Ascending aorta (tissue), 2 donors: Measurements from ENCODE around the gene PCDHGC5. TPM values are rescaled to one million over a fixed set of nuclear protein-coding genes. Genes with fewer than 3 reads are reported as not detected.
A peak's percentile ranks its signal among the peaks of the same experiment; 100 is the strongest.

ENCODE experiments used
- DNase-seq, 2 donors: peaks; one replicate each; pipeline ENCODE4 v3.0.0-alpha.2; 2019; ENCODE audit warnings: low spot score in 2 of 2
- H3K27ac ChIP-seq, 2 donors: fragments of 200-600 bp; sonication (generic); one replicate each; pipeline ENCODE4 v1.5.1; 2016 to 2017; ENCODE audit warnings: mild to moderate bottlenecking in 1 of 2
- H3K27me3 ChIP-seq: fragments of 200-600 bp; sonication (generic); one replicate; pipeline ENCODE4 v1.5.1; 2017
- H3K36me3 ChIP-seq, 2 donors: fragments of 200-600 bp; sonication (generic); one replicate each; pipeline ENCODE4 v1.5.1; 2016
- H3K4me1 ChIP-seq, 2 donors: fragments of 200-600 bp; sonication (generic); one replicate each; pipeline ENCODE4 v1.5.1; 2016 to 2017; ENCODE audit warnings: mild to moderate bottlenecking in 1 of 2
- H3K4me3 ChIP-seq, 2 donors: fragments of 200-600 bp; sonication (generic); one replicate each; pipeline ENCODE4 v1.5.1; 2016 to 2017; ENCODE audit warnings: mild to moderate bottlenecking in 1 of 2
- H3K9me3 ChIP-seq, 2 donors: fragments of 200-600 bp; sonication (generic); one replicate each; pipeline ENCODE4 v1.5.1; 2016
- intact Hi-C: fragments of 100-400 bp; cut with DNase I; formaldehyde crosslinking; loops from one replicate; pipeline ENCODE4 v1.15.1; 2023
- total RNA-seq: library from RNA; depleted of rRNA; stranded (reverse); fragments of >200 nt; gene quantifications from one replicate; pipeline ENCODE4 v1.1.0, GENCODE V29; 2016
- TF ChIP-seq, protein P1 (sequence below), 3 experiments: fragments of 200-600 bp in 2 of 3; fragments of 450-650 bp in 1 of 3; sonication (generic) in 2 of 3; IDR thresholded peaks; one replicate each; pipeline ENCODE4 v1.5.1; 2016 to 2019; ENCODE audit warnings: antibody characterized with exemption in 3 of 3, mild to moderate bottlenecking in 1 of 3, moderate library complexity in 1 of 3

PCDHGC5 gene
- total RNA-seq, 1 donor from 2014 or later = 0.11 TPM

DNA sequence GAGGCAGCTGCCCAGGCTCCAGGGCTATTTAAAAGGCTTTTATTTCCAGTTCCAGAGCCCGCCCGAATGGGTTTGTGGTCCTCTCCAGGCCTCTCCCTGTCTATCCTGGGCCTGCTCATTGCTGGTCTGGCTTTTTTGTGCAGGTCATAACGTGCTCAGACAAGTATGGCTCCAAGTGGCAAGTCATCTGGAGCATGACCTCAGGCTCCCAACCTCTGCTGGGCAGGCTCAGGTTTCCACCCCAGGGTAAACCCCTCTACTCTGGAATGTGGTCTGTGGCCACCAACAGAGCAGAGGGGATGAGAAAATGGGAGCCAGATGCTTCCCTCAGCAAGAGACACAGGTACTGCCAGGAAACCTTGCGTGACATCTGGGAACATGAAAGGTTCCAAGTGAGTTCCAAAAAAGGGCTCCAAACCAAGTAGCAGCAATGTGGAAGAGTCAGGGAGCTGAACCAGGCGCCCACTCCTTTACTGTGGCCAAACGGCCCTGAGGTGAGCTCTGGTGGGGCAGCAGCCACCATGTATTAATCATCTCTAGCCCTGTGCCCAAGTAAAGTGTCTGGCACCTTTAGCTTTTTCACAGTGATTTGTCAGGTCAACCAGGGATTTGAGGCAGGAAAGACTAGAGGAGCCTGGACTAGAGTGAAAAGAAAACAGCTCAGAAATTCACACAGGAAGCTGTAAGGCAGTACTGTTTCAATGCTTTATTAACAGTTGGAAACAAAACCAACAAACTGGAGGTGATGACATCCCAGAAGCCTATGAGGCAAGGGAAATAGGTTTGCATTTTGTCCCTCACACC is 25.7 kb downstream of the PCDHGC5 start:
- intact Hi-C loops = loop anchor here (5.0 kb wide), 1 partner anchor 1638 kb away; no protein-coding TSS in a partner anchor
- TF ChIP-seq, protein P1, sequence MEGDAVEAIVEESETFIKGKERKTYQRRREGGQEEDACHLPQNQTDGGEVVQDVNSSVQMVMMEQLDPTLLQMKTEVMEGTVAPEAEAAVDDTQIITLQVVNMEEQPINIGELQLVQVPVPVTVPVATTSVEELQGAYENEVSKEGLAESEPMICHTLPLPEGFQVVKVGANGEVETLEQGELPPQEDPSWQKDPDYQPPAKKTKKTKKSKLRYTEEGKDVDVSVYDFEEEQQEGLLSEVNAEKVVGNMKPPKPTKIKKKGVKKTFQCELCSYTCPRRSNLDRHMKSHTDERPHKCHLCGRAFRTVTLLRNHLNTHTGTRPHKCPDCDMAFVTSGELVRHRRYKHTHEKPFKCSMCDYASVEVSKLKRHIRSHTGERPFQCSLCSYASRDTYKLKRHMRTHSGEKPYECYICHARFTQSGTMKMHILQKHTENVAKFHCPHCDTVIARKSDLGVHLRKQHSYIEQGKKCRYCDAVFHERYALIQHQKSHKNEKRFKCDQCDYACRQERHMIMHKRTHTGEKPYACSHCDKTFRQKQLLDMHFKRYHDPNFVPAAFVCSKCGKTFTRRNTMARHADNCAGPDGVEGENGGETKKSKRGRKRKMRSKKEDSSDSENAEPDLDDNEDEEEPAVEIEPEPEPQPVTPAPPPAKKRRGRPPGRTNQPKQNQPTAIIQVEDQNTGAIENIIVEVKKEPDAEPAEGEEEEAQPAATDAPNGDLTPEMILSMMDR (IDR thresholded peaks at IDR 0.05) = no peak
- Histone ChIP-seq H3K27me3 (no peaks in the 10 kb centered on the region), H3K4me3 (peak overlapping the region; percentile 52 to 78), H3K9me3 (no peaks in the 10 kb centered on the region), H3K27ac (peak overlapping the region; percentile 98 to 99), H3K36me3 (peaks cover 0 to 25% of the 10 kb centered on the region in 2 donors), H3K4me1 (peaks cover 22 to 33% of the 10 kb centered on the region in 2 donors)
- DNase-seq = peak in 1 of 2 donors; percentile 74

DNA sequence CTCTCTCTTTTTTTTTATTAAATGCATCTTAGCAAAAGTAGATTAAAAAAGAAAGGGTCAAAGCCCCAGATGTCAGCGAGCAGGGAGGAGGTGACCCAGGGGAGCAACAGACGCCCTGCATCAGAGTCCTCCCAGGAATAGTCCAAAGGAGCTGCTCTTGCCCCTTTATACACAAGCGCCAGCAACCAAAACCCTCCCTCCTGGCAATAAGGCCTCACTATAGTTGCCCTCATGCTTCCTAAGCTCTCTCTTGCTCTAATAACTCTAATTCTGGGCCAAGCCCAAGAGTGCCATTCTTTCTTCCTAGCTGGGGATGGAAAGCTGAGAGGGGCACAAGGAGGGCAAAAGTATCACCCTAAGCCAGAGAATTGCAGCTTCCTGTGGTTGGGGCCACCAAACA is 26.3 kb downstream of the PCDHGC5 start:
- Histone ChIP-seq H3K27ac (peak overlapping the region; percentile 98 to 99), H3K36me3 (peaks cover 0 to 25% of the 10 kb centered on the region in 2 donors), H3K4me1 (peaks cover 21 to 28% of the 10 kb centered on the region in 2 donors), H3K4me3 (no peak overlapping the region), H3K9me3 (no peaks in the 10 kb centered on the region), H3K27me3 (no peaks in the 10 kb centered on the region)
- intact Hi-C loops = no loop called here
- no peak for DNase-seq
- TF ChIP-seq, protein P1 (IDR thresholded peaks at IDR 0.05) = no peak

DNA sequence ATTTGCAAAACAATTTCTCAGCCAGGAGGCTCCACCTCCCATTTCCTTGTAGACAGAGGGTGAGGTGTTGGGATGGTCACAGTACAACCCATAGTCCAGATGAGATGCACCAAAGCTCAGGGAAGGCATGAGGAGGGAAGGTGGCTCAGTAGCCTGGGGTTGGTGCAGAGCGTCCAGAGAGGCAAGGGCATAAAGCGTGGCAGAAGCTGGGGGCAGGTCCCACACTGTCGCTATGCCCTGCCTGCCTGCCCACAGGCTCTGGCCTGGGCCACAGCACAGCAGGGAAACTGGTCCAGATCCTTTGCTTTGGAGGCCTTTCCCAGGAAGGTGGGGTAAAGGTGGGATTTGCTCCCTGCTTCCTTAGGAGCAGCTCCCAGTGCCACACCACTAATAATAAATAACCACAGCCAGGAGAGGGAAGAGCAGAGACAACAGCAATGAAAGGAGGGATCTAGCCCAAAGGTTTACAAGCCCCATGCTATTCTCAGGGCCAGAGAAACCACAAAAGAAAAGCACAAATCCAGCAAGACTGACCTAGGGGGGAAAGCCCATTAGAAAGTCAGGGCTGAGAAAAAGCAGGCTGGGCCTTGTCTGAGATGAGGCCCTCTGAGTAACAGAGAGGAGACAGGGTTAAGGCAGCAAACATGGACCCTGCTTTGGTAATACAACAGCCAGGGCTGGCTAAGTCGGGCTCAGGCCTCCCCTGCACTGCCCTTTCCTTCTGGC is 27.2 kb downstream of the PCDHGC5 start:
- Histone ChIP-seq H3K4me1 (peaks cover 21 to 32% of the 10 kb centered on the region in 2 donors), H3K27ac (peak overlapping the region; percentile 98 to 99), H3K4me3 (no peak overlapping the region), H3K36me3 (peaks cover 0 to 30% of the 10 kb centered on the region in 2 donors), H3K27me3 (no peaks in the 10 kb centered on the region), H3K9me3 (no peaks in the 10 kb centered on the region)
- intact Hi-C loops = no loop called here
- no peak for DNase-seq
- TF ChIP-seq, protein P1 (IDR thresholded peaks at IDR 0.05) = no peak

DNA sequence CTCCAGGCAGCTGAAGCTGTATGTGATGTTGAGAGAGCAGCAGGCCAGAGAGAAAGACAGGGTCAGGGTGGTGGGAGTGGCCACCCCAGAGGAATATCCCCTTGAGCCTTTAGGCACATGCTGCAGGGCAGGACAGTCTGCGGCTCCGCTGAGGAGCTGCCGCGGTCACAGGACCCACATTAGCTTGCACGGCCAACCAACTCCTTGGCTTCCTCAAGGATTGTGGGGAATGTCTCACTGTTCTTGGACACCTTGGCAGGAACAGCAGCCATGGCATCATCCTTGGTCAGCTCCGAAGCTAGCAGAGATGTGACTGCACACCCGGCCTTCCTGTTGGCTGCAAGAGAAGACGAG is 27.8 kb downstream of the PCDHGC5 start:
- Histone ChIP-seq H3K27me3 (no peaks in the 10 kb centered on the region), H3K36me3 (peaks cover 0 to 24% of the 10 kb centered on the region in 2 donors), H3K4me1 (peaks cover 24 to 36% of the 10 kb centered on the region in 2 donors), H3K9me3 (no peaks in the 10 kb centered on the region), H3K27ac (peak overlapping the region; percentile 98 to 99), H3K4me3 (no peak overlapping the region)
- intact Hi-C loops = no loop called here
- TF ChIP-seq, protein P1 (IDR thresholded peaks at IDR 0.05) = no peak
- DNase-seq = peak in 1 of 2 donors; percentile 77

DNA sequence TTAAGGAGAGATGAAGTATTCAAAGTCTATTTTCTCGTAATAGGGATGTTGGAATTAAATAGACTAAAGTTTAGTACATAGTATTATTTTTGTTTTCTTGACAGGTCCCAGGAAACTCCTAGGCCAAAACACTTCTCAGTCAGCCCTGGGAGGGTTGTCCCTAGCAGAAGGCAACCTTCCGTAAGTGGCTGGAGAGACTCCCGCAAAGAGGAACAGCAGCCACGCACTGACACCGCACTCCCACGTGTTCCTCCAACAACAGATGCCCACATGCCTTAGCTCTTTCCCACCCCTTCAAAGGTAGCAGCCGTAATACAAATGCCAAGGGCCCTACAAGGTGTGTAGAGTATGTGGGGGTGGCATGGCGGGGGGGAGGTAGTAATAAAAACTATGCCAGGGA is 28.4 kb downstream of the PCDHGC5 start:
- Histone ChIP-seq H3K4me1 (peaks cover 25 to 42% of the 10 kb centered on the region in 2 donors), H3K36me3 (peaks cover 0 to 22% of the 10 kb centered on the region in 2 donors), H3K4me3 (no peak overlapping the region), H3K27me3 (no peaks in the 10 kb centered on the region), H3K27ac (peak overlapping the region; percentile 98 to 99), H3K9me3 (no peaks in the 10 kb centered on the region)
- no peak for DNase-seq
- intact Hi-C loops = no loop called here
- TF ChIP-seq, protein P1 (IDR thresholded peaks at IDR 0.05) = no peak
